HepG2 (cell line): Measurements from ENCODE around the gene SPATA25. TPM values are rescaled to one million over a fixed set of nuclear protein-coding genes. Genes with fewer than 3 reads are reported as not detected.
A peak's percentile ranks its signal among the peaks of the same experiment; 100 is the strongest.

Experiments
- DDIT3 ChIP-seq: sonication (generic); formaldehyde crosslinking; IDR thresholded peaks from 2 replicates; pipeline ENCODE4 v1.4.0; 2020; ENCODE audit warnings: mild to moderate bottlenecking, missing genetic modification reagents
- NR2C2 ChIP-seq: sonication (generic); formaldehyde crosslinking; IDR thresholded peaks from 2 replicates; pipeline ENCODE4 v1.4.0; 2020; ENCODE audit warnings: missing genetic modification reagents, mild to moderate bottlenecking, moderate library complexity, borderline replicate concordance
- RFXAP ChIP-seq: sonication (generic); formaldehyde crosslinking; IDR thresholded peaks from 2 replicates; pipeline ENCODE4 v1.4.0; 2020; ENCODE audit warnings: missing genetic modification reagents, borderline replicate concordance
- TIGD3 ChIP-seq: sonication (generic); formaldehyde crosslinking; IDR thresholded peaks from 2 replicates; pipeline ENCODE4 v1.5.1; 2020; ENCODE audit warnings: mild to moderate bottlenecking, missing genetic modification reagents, borderline replicate concordance
- ZHX1 ChIP-seq: sonication (generic); formaldehyde crosslinking; IDR thresholded peaks from 2 replicates; pipeline ENCODE4 v1.8.1; 2022; ENCODE audit warnings: low read depth, mild to moderate bottlenecking, missing genetic modification reagents
- ZNF142 ChIP-seq: sonication (generic); formaldehyde crosslinking; IDR thresholded peaks from 2 replicates; pipeline ENCODE4 v1.4.0; 2020; ENCODE audit warnings: missing genetic modification reagents
- ZNF276 ChIP-seq: sonication (generic); formaldehyde crosslinking; IDR thresholded peaks from 2 replicates; pipeline ENCODE4 v1.4.0; 2020; ENCODE audit warnings: mild to moderate bottlenecking, low read depth, missing genetic modification reagents
- ZNF326 ChIP-seq: sonication (generic); formaldehyde crosslinking; IDR thresholded peaks from 2 replicates; pipeline ENCODE4 v1.4.0; 2020; ENCODE audit warnings: missing genetic modification reagents, borderline replicate concordance
- ZNF597 ChIP-seq: sonication (generic); formaldehyde crosslinking; IDR thresholded peaks from 2 replicates; pipeline ENCODE4 v1.5.0; 2020; ENCODE audit warnings: missing genetic modification reagents
- ZZZ3 ChIP-seq: sonication (generic); formaldehyde crosslinking; IDR thresholded peaks from 2 replicates; pipeline ENCODE4 v1.4.0; 2020; ENCODE audit warnings: missing genetic modification reagents, mild to moderate bottlenecking, borderline replicate concordance
- polyA plus RNA-seq, 8 experiments: library from polyadenylated mRNA; depleted of rRNA in 3 of 8; stranded (reverse) in 7 of 8; unstranded in 1 of 8; fragments of >200 nt; fragmentation: Illumina TruSeq in 4 of 8; extraction: Trizol in 4 of 8; gene quantifications; 2 replicates each; pipeline versions ENCODE4 v1.2.1 to v1.2.3, GENCODE V29; 2011 to 2016; ENCODE audit warnings: low read depth in 4 of 8, missing spikeins in 1 of 8, mixed read lengths in 1 of 8; ENCODE audit not compliant: insufficient read depth in 1 of 8
- total RNA-seq, 5 experiments: library from RNA; depleted of rRNA; stranded (reverse); fragments of >200 nt; fragmentation: Illumina TruSeq; extraction: Trizol; gene quantifications; 2 replicates each; pipeline ENCODE4 v1.2.3, GENCODE V29; 2016; ENCODE audit warnings: low read depth in 1 of 5

The SPATA25 gene
- total and polyA plus RNA-seq, 2 of the 13 experiments (the other 11 are each of a cell fraction or from before 2014, with no cell fraction given) = 4.8 to 7.6 TPM

GRCh38 chr20:45934586-45935415, 47.4 kb upstream of the SPATA25 start, which contains the start of gene PCIF1 (continued):
- TF ChIP-seq ZNF142 (CRISPR knock-in tag) (peak; percentile 52; the same call in 1 of the 2 replicates), DDIT3 (CRISPR knock-in tag) (no peak), ZNF597 (CRISPR knock-in tag) (no peak), ZZZ3 (CRISPR knock-in tag) (peak; percentile 25; the same call in 1 of the 2 replicates), ZNF326 (CRISPR knock-in tag) (no peak; the same call in 1 of the 2 replicates), ZNF276 (CRISPR knock-in tag) (peak; percentile 71; the same call in 1 of the 2 replicates), RFXAP (CRISPR knock-in tag) (peak; percentile 92; the same call in 1 of the 2 replicates), TIGD3 (CRISPR knock-in tag) (peak; percentile 83; the same call in 1 of the 2 replicates), ZHX1 (CRISPR knock-in tag) (peak; percentile 97), NR2C2 (CRISPR knock-in tag) (peak; percentile 88)
